SK-N-MC (cell line): Measurements from ENCODE around the gene PEPD.

ENCODE experiments used
- EZH2 ChIP-seq: fragments of 200-600 bp; sonication (generic); IDR thresholded peaks from one replicate; pipeline ENCODE4 v1.6.1; 2017; ENCODE audit warnings: antibody characterized with exemption
- FOXP2 ChIP-seq: optimal IDR thresholded peaks from 2 replicates; pipeline ENCODE3; 2011; ENCODE audit warnings: mild to moderate bottlenecking, moderate library complexity; ENCODE audit not compliant: insufficient read depth; ENCODE audit errors: extremely low read length, control extremely low read depth
- POLR2AphosphoS5 ChIP-seq: IDR thresholded peaks from 2 replicates; pipeline ENCODE4 v1.6.1; 2012; ENCODE audit warnings: mild to moderate bottlenecking, low read depth, low read length, borderline replicate concordance

GRCh38 chr19:33421368-33421767 lies 100.2 kb downstream of the PEPD start:
- no peak for TF ChIP-seq POLR2AphosphoS5
- TF ChIP-seq EZH2, result no peak
- no peak for TF ChIP-seq FOXP2
